IPS-18a (cell line): Measurements from ENCODE around the gene FA2H.
"Not testable (repeated sequence)": the region's sequence is repeated elsewhere in the genome, so short reads cannot be mapped to it uniquely, and the experiment has no call there.

Experiments
- H3K27ac ChIP-seq: one replicate; pipeline ENCODE4 v1.5.1; 2013; ENCODE audit warnings: low read length
- H3K27me3 ChIP-seq: one replicate; pipeline ENCODE4 v1.6.1; 2013; ENCODE audit warnings: mild to moderate bottlenecking, low read length; ENCODE audit not compliant: control insufficient read depth, insufficient read depth
- H3K36me3 ChIP-seq: one replicate; pipeline ENCODE4 v1.6.1; 2013; ENCODE audit warnings: low read depth, low read length; ENCODE audit not compliant: control insufficient read depth
- H3K4me1 ChIP-seq: one replicate; pipeline ENCODE4 v1.6.1; 2013; ENCODE audit warnings: low read depth, low read length; ENCODE audit not compliant: control insufficient read depth
- H3K4me3 ChIP-seq: one replicate; pipeline ENCODE4 v1.5.1; 2013; ENCODE audit warnings: low read length
- H3K9ac ChIP-seq: one replicate; pipeline ENCODE4 v1.6.1; 2013; ENCODE audit warnings: mild to moderate bottlenecking, low read length, moderate library complexity
- H3K9me3 ChIP-seq: one replicate; pipeline ENCODE4 v1.6.1; 2013; ENCODE audit warnings: low read depth, low read length; ENCODE audit not compliant: control insufficient read depth

FA2H gene

DNA sequence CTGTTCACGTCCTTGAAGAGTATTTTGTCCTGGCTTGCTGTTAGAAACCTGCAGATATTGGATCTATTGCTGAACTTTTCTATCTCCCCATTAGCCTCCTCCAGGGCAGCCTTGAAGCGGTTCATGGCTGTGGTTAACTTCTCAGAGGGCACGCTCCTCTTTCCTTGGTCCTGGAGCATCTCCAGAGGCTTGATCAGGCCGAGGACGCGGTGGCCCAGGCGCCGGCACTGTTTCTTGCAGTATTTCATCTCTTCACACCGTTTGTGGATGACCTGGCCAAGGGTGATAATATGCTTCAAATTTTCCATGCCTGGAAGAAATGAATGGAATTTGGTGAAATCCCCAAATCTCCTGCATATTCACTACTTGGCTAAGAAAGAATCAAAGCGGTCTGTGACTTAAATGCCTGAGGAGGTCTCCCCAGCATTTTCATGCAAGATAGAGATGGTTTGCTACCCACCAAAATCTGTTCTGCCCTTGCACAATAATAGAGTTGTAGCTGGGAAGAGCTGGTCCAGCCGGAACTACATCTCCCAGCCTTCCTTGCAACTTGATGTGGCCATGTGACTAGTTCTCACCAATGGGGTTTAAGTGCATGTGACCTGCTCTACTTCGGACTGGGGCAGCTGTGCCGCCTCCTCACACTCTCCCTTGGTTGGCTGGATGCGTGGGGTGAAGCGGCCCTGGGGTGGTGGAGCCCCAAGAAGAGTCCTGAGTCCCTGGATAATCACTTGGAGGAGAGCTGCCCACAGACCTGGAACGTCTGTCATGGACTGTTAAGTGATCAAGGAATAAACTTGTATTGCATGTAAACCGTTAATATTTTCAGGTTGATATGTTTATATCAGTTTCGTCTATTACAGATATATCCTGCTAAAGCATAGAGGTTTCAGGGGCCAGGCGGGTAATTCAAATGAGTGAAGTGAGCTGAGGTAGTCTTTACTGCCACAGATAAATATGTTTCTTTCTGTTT, 78.9 kb downstream of the FA2H start:
- Histone ChIP-seq H3K4me1 (peaks cover 3% of the 10 kb centered on the region), H3K4me3 (peak overlapping the region; percentile 66), H3K27ac (no peak overlapping the region), H3K9ac (no peak overlapping the region), H3K9me3 (no peaks in the 10 kb centered on the region), H3K27me3 (no peaks in the 10 kb centered on the region), H3K36me3 (no peaks in the 10 kb centered on the region)

- no peak overlapping the region for H3K9ac ChIP-seq
- H3K27ac ChIP-seq = no peak overlapping the region
- H3K4me1 ChIP-seq = peaks cover 3% of the 10 kb centered on the region
- H3K4me3 ChIP-seq = no peak overlapping the region
- H3K9me3 ChIP-seq = no peaks in the 10 kb centered on the region
- H3K36me3 ChIP-seq = no peaks in the 10 kb centered on the region
- H3K27me3 ChIP-seq = no peaks in the 10 kb centered on the region
Measured at GRCh38 chr16:74691093-74691855, 83.3 kb downstream of the FA2H start.

- Histone ChIP-seq H3K4me3 (no peak overlapping the region), H3K36me3 (no peaks in the 10 kb centered on the region), H3K9ac (no peak overlapping the region), H3K4me1 (no peaks in the 10 kb centered on the region), H3K27me3 (no peaks in the 10 kb centered on the region), H3K9me3 (no peaks in the 10 kb centered on the region), H3K27ac (no peak overlapping the region)
Measured at GRCh38 chr16:74682556-74682955, 92.1 kb downstream of the FA2H start.

DNA sequence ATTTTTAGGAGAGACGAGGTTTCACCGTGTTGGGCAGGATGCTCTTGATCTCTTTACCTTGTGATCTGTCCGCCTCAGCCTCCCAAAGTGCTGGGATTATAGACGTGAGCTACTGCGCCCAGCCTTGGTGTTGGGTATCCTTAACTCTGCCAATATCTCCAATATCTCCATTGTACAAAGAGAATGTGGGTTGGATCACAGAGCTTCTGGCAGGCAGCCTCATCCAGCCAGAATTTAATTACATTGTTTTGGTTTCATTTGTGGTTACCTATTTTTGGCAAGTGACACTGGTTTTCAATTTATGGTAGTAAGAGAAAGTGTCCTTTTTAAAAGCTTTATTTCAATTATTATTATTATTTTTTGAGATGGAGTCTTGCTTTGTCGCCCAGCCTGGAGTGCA, 93.9 kb downstream of the FA2H start:
- Histone ChIP-seq H3K27me3 (no peaks in the 10 kb centered on the region), H3K4me3 (no peak overlapping the region), H3K4me1 (no peaks in the 10 kb centered on the region), H3K27ac (no peak overlapping the region), H3K36me3 (no peaks in the 10 kb centered on the region), H3K9ac (no peak overlapping the region), H3K9me3 (no peaks in the 10 kb centered on the region)

DNA sequence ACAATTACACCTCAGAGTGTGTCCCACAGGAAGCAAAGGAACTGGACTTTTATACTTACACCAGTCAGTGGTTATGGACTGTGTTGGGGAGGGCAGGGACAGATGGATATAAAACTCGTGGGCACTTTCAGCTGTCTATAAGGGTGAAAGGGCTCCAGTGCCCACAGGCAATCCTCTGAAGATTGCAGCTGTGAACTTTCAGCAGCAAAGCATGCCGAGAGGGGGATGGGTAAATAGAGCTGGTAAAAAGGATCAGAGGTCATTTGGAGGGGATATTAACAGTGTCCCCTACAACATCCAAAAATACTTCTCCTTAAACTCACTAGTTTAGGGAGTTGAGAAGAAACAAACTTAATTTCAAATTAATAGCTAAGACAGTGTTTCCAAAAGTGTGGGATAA, 94.6 kb downstream of the FA2H start:
- Histone ChIP-seq H3K27ac (no peak overlapping the region), H3K9ac (no peak overlapping the region), H3K9me3 (no peaks in the 10 kb centered on the region), H3K4me1 (no peaks in the 10 kb centered on the region), H3K27me3 (no peaks in the 10 kb centered on the region), H3K4me3 (no peak overlapping the region), H3K36me3 (no peaks in the 10 kb centered on the region)

GRCh38 chr16:74677868-74678267, 96.8 kb downstream of the FA2H start:
- Histone ChIP-seq H3K4me3 (no peak overlapping the region), H3K36me3 (no peaks in the 10 kb centered on the region), H3K9ac (no peak overlapping the region), H3K9me3 (no peaks in the 10 kb centered on the region), H3K27ac (no peak overlapping the region), H3K4me1 (no peaks in the 10 kb centered on the region), H3K27me3 (no peaks in the 10 kb centered on the region)

- no peak overlapping the region for H3K27ac ChIP-seq
- no peaks in the 10 kb centered on the region for H3K36me3 ChIP-seq
- no peaks in the 10 kb centered on the region for H3K27me3 ChIP-seq
- H3K4me1 ChIP-seq = no peaks in the 10 kb centered on the region
- H3K9ac ChIP-seq = no peak overlapping the region
- no peak overlapping the region for H3K4me3 ChIP-seq
- H3K9me3 ChIP-seq = no peaks in the 10 kb centered on the region
Measured at GRCh38 chr16:74673876-74674275, 100.7 kb downstream of the FA2H start.

GRCh38 chr16:74668877-74669276, 105.7 kb downstream of the FA2H start:
- peaks cover 14% of the 10 kb centered on the region for H3K36me3 ChIP-seq
- H3K27me3 ChIP-seq, H3K9ac ChIP-seq, H3K9me3 ChIP-seq, H3K4me3 ChIP-seq, H3K27ac ChIP-seq, H3K4me1 ChIP-seq: not testable (repeated sequence)

DNA sequence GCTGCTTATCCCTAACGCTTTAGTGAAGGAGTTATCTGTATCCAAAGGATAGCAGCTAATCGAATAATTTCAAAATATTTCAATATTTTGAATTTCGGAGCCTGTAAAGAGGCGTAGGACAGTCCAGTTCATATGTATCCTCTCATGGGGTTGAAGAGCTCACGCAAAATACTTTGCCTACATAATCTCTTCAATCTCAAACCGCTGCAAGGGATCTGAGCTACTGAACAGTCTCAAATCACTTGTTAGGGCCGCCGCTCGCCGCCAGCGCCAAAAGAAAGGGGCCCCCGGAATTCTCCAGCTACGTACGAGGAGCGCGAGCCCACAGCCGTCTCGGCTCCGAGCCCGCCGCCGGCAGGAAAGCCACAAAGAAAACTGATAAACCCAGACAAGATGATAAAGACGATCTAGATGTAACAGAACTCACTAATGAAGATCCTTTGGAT, 107.3 kb downstream of the FA2H start:
- Histone ChIP-seq H3K27me3 (no peaks in the 10 kb centered on the region), H3K9ac (peak overlapping the region; percentile 97), H3K36me3 (peaks cover 27% of the 10 kb centered on the region), H3K27ac (peak overlapping the region; percentile 7), H3K4me3 (peak overlapping the region; percentile 87), H3K9me3 (no peaks in the 10 kb centered on the region), H3K4me1 (peaks cover 8% of the 10 kb centered on the region)

GRCh38 chr16:74666425-74667254, 108.0 kb downstream of the FA2H start, which contains the start of gene RFWD3:
RFWD3 (minus strand) TSS chr16:74666877; CDS start chr16:74661449, 5,428 bp downstream.
- Histone ChIP-seq H3K4me1 (peaks cover 8% of the 10 kb centered on the region), H3K27ac (peak within 1 kb of the TSS; percentile 88)

DNA sequence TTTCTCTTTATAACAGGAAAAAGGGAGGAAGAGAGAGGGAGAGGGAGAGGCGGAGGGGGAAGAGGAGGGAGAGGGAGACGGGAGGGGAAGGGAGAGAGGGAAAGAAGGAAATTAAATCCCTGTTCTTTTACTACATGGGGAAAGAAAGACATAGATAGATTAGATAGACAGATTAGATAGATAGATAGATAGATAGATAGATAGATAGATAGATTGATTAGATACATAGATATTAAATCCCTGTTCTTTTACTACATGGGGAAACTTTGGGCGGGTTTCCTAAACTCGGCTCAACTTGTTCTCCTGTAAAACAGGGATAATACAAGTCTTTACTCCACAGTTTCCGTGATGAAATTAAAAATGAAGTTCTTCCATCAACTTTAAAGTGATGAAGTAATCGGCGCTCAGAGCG, 108.6 kb downstream of the FA2H start:
- peak overlapping the region; percentile 87 for H3K4me3 ChIP-seq
- peak overlapping the region; percentile 97 for H3K9ac ChIP-seq
- H3K36me3 ChIP-seq = peaks cover 40% of the 10 kb centered on the region
- H3K9me3 ChIP-seq = no peaks in the 10 kb centered on the region
- H3K27me3 ChIP-seq = no peaks in the 10 kb centered on the region
- H3K4me1 ChIP-seq = peaks cover 8% of the 10 kb centered on the region
- H3K27ac ChIP-seq = peak overlapping the region; percentile 88

More at GRCh38 chr16:74666425-74667254, 108.0 kb downstream of the FA2H start, which contains the start of gene RFWD3:
- Histone ChIP-seq H3K9me3 (no peaks in the 10 kb centered on the region), H3K27me3 (no peaks in the 10 kb centered on the region), H3K36me3 (peaks cover 33% of the 10 kb centered on the region), H3K9ac (peak within 1 kb of the TSS; percentile 97), H3K4me3 (peak within 1 kb of the TSS; percentile 87)
